GM23338 (cell line): ENCODE measurements around the gene KIF5A.

Experiments
- CREB1 ChIP-seq: fragments of 250-450 bp; sonication (Bioruptor Pico); IDR thresholded peaks from 2 replicates; pipeline ENCODE4 v1.5.0; 2020; ENCODE audit warnings: low read depth, mild to moderate bottlenecking, moderate library complexity
- CTCF ChIP-seq, 2 experiments: fragments of 200-600 bp in 1 of 2; sonication (generic) in 1 of 2; conservative IDR thresholded peaks; 2 replicates each; pipeline versions ENCODE4 v1.5.1 to v1.6.1; 2016 to 2017; ENCODE audit warnings: antibody characterized with exemption in 2 of 2, low read depth in 2 of 2, mild to moderate bottlenecking in 2 of 2, moderate library complexity in 1 of 2
- ETS1 ChIP-seq: IDR thresholded peaks from 2 replicates; pipeline ENCODE4 v1.6.1; 2016; ENCODE audit warnings: antibody characterized with exemption
- EZH2 ChIP-seq: fragments of 200-600 bp; sonication (generic); IDR thresholded peaks from one replicate; pipeline ENCODE4 v1.8.0; 2017; ENCODE audit warnings: antibody characterized with exemption, mild to moderate bottlenecking, low read depth; ENCODE audit not compliant: unreplicated experiment
- EZH2phosphoT487 ChIP-seq: fragments of 200-600 bp; sonication (generic); IDR thresholded peaks from one replicate; pipeline ENCODE4 v1.8.1; 2018; ENCODE audit warnings: antibody characterized with exemption; ENCODE audit not compliant: unreplicated experiment
- JUNB ChIP-seq: IDR thresholded peaks from one replicate; pipeline ENCODE4 v1.6.1; 2016; ENCODE audit warnings: antibody characterized with exemption; ENCODE audit not compliant: unreplicated experiment
- NANOG ChIP-seq: IDR thresholded peaks from 2 replicates; pipeline ENCODE4 v1.6.1; 2016; ENCODE audit warnings: antibody characterized with exemption, borderline replicate concordance
- POLR2AphosphoS5 ChIP-seq: IDR thresholded peaks from 2 replicates; pipeline ENCODE4 v1.6.1; 2016; ENCODE audit warnings: antibody characterized with exemption, low read depth
- REST ChIP-seq: IDR thresholded peaks from one replicate; pipeline ENCODE4 v1.6.1; 2018; ENCODE audit warnings: antibody characterized with exemption; ENCODE audit not compliant: unreplicated experiment
- STAT1 ChIP-seq: IDR thresholded peaks from one replicate; pipeline ENCODE4 v1.6.1; 2016; ENCODE audit warnings: antibody characterized with exemption; ENCODE audit not compliant: unreplicated experiment
- ZNF114 ChIP-seq: fragments of 250-450 bp; sonication (Bioruptor Pico); IDR thresholded peaks from 2 replicates; pipeline ENCODE4 v1.5.0; 2020; ENCODE audit warnings: mild to moderate bottlenecking, moderate library complexity
- ZNF331 ChIP-seq: fragments of 250-450 bp; sonication (Bioruptor Pico); IDR thresholded peaks from 2 replicates; pipeline ENCODE4 v1.5.0; 2020; ENCODE audit warnings: low read depth, mild to moderate bottlenecking, moderate library complexity
- ZNF462 ChIP-seq: fragments of 250-450 bp; sonication (Bioruptor Pico); IDR thresholded peaks from 2 replicates; pipeline ENCODE4 v1.5.0; 2020; ENCODE audit warnings: mild to moderate bottlenecking, moderate library complexity

GRCh38 chr12:57617942-57618341 lies 68.1 kb downstream of the KIF5A start:
- TF ChIP-seq STAT1 (no peak), CTCF (conservative IDR thresholded peaks at IDR 0.05; ENCODE audit: low read depth in 2 of 2) (no peak), POLR2AphosphoS5 (no peak), CREB1 (CRISPR knock-in tag) (no peak), EZH2 (no peak), EZH2phosphoT487 (no peak), ETS1 (no peak), REST (no peak), JUNB (no peak), ZNF331 (no peak), ZNF114 (CRISPR knock-in tag) (no peak), NANOG (no peak), ZNF462 (CRISPR knock-in tag) (no peak)
